GM21825 (cell line): ENCODE results near the gene CLIC4.
"Not testable (repeated sequence)": the region's sequence is repeated elsewhere in the genome, so short reads cannot be mapped to it uniquely, and the experiment has no call there.

Experiments
- ATAC-seq: cut with Tn5 transposase; IDR thresholded peaks from one replicate; pipeline ENCODE4 v1.9.1; 2021; ENCODE audit warnings: mild to moderate bottlenecking, moderate library complexity; ENCODE audit not compliant: unreplicated experiment

The CLIC4 gene

GRCh38 chr1:24803987-24804530 lies 58.8 kb downstream of the CLIC4 start:
- no peak for ATAC-seq

- no peak for ATAC-seq
Observed at GRCh38 chr1:24805534-24806301, 60.5 kb downstream of the CLIC4 start.

- no peak for ATAC-seq
Observed at GRCh38 chr1:24806588-24806987, 61.3 kb downstream of the CLIC4 start.

- ATAC-seq, result not testable (repeated sequence)
Observed at GRCh38 chr1:24811494-24811893, 66.2 kb downstream of the CLIC4 start.

- ATAC-seq, result not testable (repeated sequence)
Observed at GRCh38 chr1:24820221-24820620, 75.0 kb downstream of the CLIC4 start.

- ATAC-seq, result no peak
Observed at GRCh38 chr1:24822887-24823286, 77.6 kb downstream of the CLIC4 start.

GRCh38 chr1:24823486-24823885 lies 78.2 kb downstream of the CLIC4 start:
- not testable (repeated sequence) for ATAC-seq

GRCh38 chr1:24825174-24825573 lies 79.9 kb downstream of the CLIC4 start:
- no peak for ATAC-seq

- ATAC-seq, result no peak
Observed at GRCh38 chr1:24826510-24826909, 81.3 kb downstream of the CLIC4 start.

GRCh38 chr1:24827379-24828135 lies 82.3 kb downstream of the CLIC4 start:
- ATAC-seq, result no peak

GRCh38 chr1:24828183-24828886 lies 83.1 kb downstream of the CLIC4 start:
- ATAC-seq, result no peak

GRCh38 chr1:24828887-24829192 lies 83.6 kb downstream of the CLIC4 start:
- ATAC-seq, result no peak

- no peak for ATAC-seq
Observed at GRCh38 chr1:24830680-24831272, 85.5 kb downstream of the CLIC4 start.

GRCh38 chr1:24841593-24841992 lies 96.3 kb downstream of the CLIC4 start:
- no peak for ATAC-seq

GRCh38 chr1:24846671-24847070 lies 101.4 kb downstream of the CLIC4 start:
- no peak for ATAC-seq

- ATAC-seq, result peak; percentile 80
Observed at GRCh38 chr1:24847995-24848881, 103.0 kb downstream of the CLIC4 start.

GRCh38 chr1:24849672-24850295 lies 104.5 kb downstream of the CLIC4 start:
- no peak for ATAC-seq

- ATAC-seq, result no peak
Observed at GRCh38 chr1:24850328-24850920, 105.2 kb downstream of the CLIC4 start.

- ATAC-seq, result no peak
Observed at GRCh38 chr1:24853649-24854048, 108.4 kb downstream of the CLIC4 start.
